Measurements from ENCODE around the gene L3MBTL4.
"Not testable (repeated sequence)": the region's sequence is repeated elsewhere in the genome, so short reads cannot be mapped to it uniquely, and the experiment has no call there.

L3MBTL4 gene

DNA sequence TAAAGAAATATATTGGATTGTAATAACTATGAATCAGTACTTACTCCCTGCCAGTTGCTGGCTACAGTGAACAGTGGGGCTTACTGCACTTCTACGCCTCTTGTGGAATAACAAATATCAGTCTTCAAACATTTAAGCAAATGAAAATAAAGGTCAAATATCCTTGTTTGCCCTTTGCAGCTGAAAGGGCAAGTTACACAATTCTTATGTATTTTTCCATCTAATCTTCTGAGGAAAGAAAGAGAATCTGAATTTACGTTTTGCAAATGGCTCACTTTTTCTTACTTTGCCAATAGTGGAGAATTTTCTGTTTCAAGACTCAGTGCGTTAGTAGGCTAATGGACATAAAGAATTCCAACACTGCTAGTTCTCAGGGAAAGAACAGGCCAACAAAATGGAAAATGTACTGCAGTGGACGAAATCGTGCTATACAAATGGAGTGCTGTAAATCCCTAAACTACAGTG lies 362.2 kb downstream of the L3MBTL4 start:
- DNase-seq (ENCODE audit: low read depth in 1 of 2, low spot score in 1 of 2), result no peak

DNA sequence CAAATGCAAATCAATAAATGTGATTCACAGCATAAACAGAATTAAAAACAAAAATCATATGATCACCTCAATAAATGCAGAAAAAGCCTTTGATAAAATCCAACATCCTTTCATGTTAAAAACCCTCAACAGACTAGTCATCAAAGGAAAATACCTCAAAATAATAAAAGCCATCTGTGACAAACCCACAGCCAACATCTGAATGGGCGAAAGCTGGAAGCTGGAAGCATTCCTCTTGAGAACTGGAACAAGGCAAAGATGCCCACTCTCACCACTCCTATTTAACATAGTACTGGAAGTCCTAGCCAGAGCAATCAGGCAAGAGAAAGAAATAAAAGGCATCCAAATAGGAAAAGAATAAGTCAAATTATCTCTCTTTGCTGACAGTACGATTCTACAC lies 367.1 kb downstream of the L3MBTL4 start:
- DNase-seq (ENCODE audit: low read depth in 1 of 2, low spot score in 1 of 2), result not testable (repeated sequence)

DNA sequence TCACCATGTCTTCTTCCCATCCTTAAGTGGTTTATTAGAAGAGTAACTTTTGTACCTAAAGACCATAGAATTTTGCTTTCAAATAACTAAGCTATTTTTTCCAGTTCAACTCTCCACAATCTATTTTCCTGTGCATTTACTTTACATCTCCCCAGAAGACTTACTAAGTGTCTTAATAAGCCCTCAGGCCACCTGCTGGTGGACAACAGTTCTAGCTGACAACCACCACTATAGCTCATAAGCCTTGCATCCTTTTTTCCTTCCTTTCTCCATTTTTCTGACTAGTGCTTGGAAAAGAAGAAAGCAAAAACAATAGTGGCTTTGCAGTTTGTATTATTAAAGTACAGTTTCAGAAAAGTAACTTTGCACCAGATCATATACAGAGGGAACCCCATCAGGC lies 369.9 kb downstream of the L3MBTL4 start:
- no peak for DNase-seq (ENCODE audit: low read depth in 1 of 2, low spot score in 1 of 2)

DNA sequence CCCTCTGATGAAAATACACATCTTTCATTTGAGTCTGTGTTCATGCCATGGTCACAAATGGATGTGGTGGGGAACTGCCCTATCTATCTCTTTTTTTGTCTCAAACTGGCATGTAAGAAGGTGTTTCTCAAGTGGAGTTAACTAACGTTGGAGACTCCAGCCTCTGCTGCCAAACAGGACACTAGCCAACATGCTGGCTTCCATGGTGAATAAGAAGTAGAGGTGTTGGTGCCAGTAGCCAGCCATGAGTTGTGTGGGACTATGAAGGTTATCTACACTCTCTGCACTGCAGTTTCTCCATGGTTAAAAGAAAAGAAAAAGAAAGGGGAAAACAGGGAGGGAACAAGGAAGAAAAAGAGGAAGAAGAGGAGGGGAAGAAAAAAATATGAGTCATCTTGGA lies 370.4 kb downstream of the L3MBTL4 start:
- DNase-seq (ENCODE audit: low read depth in 1 of 2, low spot score in 1 of 2), result no peak

- no peak for DNase-seq (ENCODE audit: low read depth in 1 of 2, low spot score in 1 of 2)
Measured at GRCh38 chr18:6039055-6039454, 375.7 kb downstream of the L3MBTL4 start.

DNA sequence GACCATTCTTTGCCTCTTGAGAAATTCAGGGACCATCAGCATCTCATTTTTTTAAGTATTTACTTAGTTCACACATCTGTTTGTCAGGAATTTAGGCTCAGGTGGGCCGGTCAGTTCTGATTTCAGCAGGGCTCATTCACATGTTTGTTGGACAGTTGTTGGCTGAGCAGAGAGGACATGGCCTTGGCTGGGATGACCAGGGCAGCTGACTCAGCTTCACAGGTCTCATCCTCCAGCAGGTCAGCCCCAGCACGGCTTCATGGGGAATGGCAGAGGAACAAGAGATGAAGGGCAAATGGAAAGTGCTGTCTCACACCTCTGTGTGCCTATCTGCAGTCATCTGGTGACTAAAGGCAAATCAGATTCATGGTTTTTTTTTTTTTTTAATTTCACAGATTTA lies 383.3 kb downstream of the L3MBTL4 start:
- DNase-seq (ENCODE audit: low read depth in 1 of 2, low spot score in 1 of 2), result no peak

GRCh38 chr18:6031002-6031401 lies 383.7 kb downstream of the L3MBTL4 start:
- DNase-seq (ENCODE audit: low read depth in 1 of 2, low spot score in 1 of 2), result no peak

GRCh38 chr18:6024745-6025248 lies 389.9 kb downstream of the L3MBTL4 start:
- DNase-seq (ENCODE audit: low read depth in 1 of 2, low spot score in 1 of 2), result no peak

DNA sequence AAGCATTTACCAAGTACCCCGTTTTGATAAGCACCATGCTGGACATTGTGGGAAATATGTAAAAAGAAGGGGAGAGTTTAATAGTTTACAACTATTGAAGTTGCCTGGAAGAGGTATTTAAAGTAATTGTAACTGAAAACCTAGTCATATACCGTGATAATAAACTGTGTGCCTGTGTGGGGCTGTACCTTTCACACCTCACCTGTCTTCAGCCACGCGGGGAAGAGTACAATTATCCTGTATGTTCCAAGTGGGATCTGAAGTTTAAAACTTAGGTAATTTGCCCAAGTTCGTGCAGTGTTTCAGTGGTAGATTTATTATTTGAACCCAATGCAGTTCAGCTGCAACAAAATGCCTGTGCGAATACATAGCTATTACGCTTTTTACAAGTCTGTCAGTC lies 391.2 kb downstream of the L3MBTL4 start:
- no peak for DNase-seq (ENCODE audit: low read depth in 1 of 2, low spot score in 1 of 2)

- DNase-seq (ENCODE audit: low read depth in 1 of 2, low spot score in 1 of 2), result no peak
Measured at GRCh38 chr18:6022845-6023244, 391.9 kb downstream of the L3MBTL4 start.

- no peak for DNase-seq (ENCODE audit: low read depth in 1 of 2, low spot score in 1 of 2)
Measured at GRCh38 chr18:6022074-6022444, 392.7 kb downstream of the L3MBTL4 start.

DNA sequence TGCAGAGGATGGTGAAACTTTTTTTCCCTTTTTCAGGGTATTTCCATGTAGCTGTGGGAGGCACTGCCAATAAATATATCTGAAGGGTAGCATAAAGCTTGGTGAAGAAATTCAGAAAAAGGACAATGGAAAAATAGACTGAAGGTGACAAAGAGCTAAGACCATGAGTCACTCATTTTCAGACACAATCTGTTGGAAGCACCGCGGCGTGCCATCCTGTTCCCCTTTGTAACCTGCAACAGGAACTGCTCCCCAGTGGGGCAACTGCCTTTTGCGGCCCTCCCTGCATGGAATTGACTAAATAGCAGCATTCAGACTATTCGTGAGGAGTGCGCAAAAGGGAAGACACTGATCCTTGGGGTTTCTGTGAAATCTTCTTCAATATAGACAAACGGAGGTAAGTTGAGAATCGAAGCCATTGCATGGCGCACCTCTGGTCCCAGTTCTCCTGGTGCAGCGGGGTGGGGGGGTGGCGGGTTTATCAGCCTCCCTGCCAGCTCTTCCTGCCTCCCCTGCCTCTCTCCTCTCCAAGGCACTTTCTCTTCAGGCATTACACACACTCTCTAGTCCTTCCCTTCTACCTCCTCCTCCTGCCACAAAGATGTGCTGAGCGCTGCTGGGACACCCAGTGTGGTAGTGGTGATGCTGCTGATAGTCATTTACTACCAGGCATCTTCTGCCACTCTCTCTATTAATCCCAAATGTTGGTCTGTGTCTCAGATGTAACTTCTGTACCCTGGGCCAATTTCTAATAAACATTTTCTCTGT lies 393.2 kb downstream of the L3MBTL4 start:
- DNase-seq (ENCODE audit: low read depth in 1 of 2, low spot score in 1 of 2), result no peak

DNA sequence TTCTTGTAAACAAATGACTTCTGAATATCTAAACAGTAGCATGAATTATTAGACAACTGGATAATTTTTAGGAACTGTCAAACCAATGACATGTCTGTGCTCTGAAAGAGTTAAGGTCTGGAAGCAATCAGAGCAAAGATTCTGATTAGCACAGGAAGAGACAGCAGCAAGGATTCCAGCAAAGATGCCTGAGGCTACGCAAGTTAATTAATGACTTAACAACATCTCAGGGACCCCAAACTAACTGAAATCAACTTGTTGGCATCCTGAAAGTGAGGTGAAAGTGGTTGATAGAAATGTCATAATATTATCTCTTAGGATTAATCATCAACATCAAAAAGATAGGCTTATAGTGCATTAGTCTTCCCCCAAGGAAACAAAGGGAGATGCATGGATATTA lies 396.0 kb downstream of the L3MBTL4 start:
- no peak for DNase-seq (ENCODE audit: low read depth in 1 of 2, low spot score in 1 of 2)

DNA sequence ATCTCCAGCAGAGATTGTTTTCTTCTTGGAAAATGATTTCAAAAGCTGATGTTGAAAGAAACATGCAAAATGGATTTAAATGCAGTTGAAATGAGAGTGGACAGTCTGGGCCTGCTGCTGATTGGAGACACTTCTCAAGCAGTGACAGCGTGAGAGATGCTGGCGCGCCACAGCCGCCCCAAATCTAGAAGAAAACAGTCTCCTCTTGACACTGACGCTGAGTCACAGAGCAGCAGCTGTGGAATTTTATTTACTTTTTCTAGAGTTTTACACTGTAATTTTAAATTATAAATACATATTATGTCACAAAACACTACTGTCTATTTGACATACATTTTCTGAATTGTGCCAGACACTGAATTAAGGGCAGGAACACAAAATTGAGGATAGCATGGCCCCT lies 397.5 kb downstream of the L3MBTL4 start:
- DNase-seq (ENCODE audit: low read depth in 1 of 2, low spot score in 1 of 2), result no peak

GRCh38 chr18:6015364-6015763 lies 399.3 kb downstream of the L3MBTL4 start:
- DNase-seq (ENCODE audit: low read depth in 1 of 2, low spot score in 1 of 2), result no peak

DNA sequence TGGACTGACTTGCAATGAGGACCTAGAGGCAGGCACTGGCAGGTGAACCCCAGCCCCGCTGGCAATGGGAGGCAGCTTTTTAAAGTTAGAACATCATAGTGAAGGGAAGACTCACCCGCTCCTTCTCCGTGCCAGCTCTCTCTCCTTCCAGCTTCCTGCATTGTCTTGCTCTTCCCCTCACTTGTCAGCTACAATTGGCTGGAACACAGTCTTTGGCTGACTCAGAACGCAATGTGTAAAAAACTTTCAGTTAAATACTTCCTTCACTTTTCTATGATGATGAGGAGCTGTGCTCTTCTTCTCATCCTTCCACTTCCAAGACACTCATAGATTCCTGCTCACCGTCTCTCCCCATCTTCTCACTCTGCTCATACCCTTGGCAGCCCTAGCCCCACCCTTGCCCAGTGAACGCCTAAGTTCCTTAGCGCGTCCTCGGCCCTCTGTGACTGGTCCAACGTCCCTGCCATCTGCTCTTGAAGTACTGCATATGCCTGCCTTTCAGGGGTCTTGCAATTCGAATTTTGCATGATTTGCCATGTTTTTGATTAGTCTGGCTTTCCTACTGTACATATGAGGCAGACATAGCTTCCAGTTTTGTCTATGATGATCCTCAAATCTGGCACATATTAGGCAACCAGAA lies 401.4 kb downstream of the L3MBTL4 start:
- no peak for DNase-seq (ENCODE audit: low read depth in 1 of 2, low spot score in 1 of 2)

DNA sequence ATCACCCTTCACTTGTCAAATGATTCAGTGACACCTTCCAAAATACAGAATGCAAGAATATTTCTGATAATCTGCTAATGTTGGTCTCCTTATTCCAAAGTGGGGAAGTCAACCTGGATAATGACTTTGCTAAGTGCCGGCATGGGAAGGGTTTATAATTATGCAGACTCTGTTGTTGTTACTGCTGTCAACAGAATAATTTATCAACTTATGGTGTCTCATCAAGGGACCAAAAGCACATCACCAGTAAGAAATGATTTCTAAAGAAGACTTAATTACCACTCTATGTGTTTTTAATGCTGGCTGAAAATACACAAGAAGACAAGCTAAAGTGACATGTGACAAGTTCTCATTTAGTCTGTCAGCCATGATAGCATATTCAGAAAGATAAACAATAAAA lies 403.8 kb downstream of the L3MBTL4 start:
- no peak for DNase-seq (ENCODE audit: low read depth in 1 of 2, low spot score in 1 of 2)

DNA sequence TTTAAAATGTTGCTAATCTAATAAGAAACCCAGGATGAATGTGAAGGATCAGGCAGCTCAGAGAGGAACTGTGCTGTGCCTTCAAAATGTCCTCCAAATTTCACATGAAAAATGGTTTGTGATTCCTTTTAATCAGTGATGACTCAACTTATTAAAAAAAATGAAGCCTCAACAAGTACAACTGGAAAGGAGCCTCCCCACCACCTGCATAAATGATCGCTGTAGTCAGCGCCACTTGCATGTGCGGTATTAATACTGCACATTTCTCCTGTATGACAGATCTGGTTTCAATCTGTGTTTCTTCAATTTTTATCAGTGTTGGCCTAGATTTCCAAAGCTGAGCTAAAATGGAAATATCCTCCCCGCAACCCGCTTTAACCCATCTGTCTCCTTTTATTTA lies 404.4 kb downstream of the L3MBTL4 start:
- DNase-seq (ENCODE audit: low read depth in 1 of 2, low spot score in 1 of 2), result no peak

- no peak for DNase-seq (ENCODE audit: low read depth in 1 of 2, low spot score in 1 of 2)
Measured at GRCh38 chr18:6009756-6010155, 405.0 kb downstream of the L3MBTL4 start.

DNA sequence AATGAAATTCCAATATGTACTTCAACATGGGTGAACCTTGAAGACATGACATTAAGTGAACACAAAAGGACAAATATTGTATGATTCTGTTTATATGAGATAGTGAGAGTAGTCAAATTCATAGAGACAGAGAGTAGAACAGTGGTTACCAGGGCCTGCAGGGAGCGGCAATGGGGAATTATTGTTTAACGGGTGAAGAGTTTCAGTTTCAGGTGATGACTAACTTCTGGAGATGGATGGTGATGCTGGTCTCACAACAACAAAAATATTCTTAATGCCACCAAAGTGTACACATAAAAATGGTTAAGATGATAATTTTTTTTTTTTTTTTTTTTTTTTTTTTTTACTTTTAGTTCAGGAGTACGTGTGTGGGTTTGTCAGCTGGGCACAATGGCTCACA lies 410.0 kb downstream of the L3MBTL4 start:
- no peak for DNase-seq (ENCODE audit: low read depth in 1 of 2, low spot score in 1 of 2)

- no peak for DNase-seq (ENCODE audit: low read depth in 1 of 2, low spot score in 1 of 2)
Measured at GRCh38 chr18:6004119-6004518, 410.6 kb downstream of the L3MBTL4 start.

DNA sequence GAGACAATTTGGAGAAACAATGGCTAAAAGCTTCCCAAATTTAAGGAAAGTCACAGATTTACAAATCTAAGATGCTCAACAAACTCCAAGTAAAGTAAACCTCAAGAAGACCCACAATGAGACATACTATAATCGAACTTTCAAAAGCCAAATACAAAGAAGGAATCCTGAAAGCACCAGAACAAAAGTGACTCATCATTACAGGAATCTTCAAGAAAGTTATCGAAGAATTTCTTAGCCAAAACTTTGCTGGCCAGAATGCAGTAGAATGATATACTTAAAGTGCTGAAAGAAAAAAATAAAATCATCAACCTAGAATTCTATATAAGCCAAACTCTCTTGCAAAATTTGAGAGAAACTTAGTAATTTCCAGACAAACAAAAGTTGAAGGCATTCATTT lies 412.8 kb downstream of the L3MBTL4 start:
- DNase-seq (ENCODE audit: low read depth in 1 of 2, low spot score in 1 of 2), result no peak

- no peak for DNase-seq (ENCODE audit: low read depth in 1 of 2, low spot score in 1 of 2)
Measured at GRCh38 chr18:5998907-5999306, 415.8 kb downstream of the L3MBTL4 start.
